ENCODE results near the gene ATG5. TPM values are rescaled to one million over a fixed set of nuclear protein-coding genes. Genes with fewer than 3 reads are reported as not detected.
A peak's percentile ranks its signal among the peaks of the same experiment; 100 is the strongest.

The ATG5 gene
- total and polyA plus RNA-seq, 2 experiments from 2014 or later = 35.4 to 42.8 TPM

DNA sequence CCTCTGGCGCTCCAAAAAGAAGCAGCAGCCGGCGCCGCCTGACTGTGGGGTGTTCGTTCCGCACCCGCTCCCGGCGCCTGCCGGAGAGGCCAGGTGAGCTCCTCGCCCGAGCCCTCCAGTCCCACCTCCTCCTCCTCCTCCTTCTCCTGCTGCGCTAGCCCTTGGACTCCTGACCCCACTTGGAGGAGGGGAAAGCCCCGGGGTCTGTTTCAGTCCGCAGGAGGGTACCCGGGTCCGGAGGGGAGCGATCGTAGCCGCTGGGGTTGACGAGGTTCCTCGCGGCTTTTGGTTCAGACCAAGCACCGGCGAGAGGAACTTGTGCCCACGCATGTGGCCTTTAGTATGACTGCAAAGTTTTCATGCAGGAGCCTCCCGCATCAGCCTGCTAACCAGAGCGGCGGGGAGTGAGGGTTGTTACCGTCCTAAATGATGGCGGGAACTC lies 35.5 kb upstream of the ATG5 start:
- peaks cover 12% of the 10 kb centered on the region for H3K27me3 ChIP-seq
- peak overlapping the region; percentile 89 for H2AFZ ChIP-seq

DNA sequence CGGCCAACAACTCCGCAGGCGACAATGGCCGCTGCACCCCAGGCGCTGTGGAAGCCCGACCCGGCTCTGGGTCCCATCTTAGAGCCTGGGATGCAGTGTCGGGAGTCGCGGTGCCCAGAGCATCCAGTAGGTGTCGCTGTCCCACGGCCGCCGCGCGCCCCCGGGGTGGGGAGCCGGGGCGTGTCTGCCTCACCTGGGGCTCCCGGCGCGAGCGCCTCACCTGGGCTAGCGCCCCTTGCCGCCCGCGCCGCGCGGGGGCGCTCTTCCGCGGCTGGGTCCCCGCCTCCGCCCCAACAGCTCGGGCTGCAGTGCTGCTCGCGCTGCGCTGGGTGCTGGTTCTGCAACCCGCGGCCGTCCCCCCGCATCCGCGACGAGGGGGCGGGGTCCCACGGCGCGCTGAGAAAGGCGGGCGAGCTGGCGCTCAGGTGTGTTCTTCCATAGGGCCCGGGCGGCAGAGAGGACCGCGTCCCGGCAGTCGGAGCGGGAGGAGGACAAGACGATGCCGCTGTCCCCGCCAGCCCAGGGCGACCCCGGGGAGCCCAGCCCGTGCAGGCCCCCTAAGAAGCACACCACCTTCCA lies 34.9 kb upstream of the ATG5 start, which contains the start of gene CRYBG1:
CRYBG1 (plus strand) TSS at position 308 of the 579 bp plus-strand sequence; CDS start at position 500, 192 bp downstream.
- no peak for TF ChIP-seq EZH2phosphoT487 (IDR thresholded peaks at IDR 0.05; ENCODE audit: low read depth, severe bottlenecking, unreplicated experiment)
- TF ChIP-seq CTCF (IDR thresholded peaks at IDR 0.05; ENCODE audit: poor library complexity) = peak; percentile 96
- Histone ChIP-seq H3K4me3 (peak within 1 kb of the TSS; percentile 88), H3K79me2 (no peaks in the 10 kb centered on the region), H3K27ac (peak within 1 kb of the TSS; percentile 71), H3K27me3 (peaks cover 12% of the 10 kb centered on the region), H3K4me2 (peak within 1 kb of the TSS; percentile 97), H3K36me3 (replicated peaks; ENCODE audit: insufficient read depth, low read depth) (no peaks in the 10 kb centered on the region), H4K20me1 (ENCODE audit: insufficient read depth, poor library complexity, severe bottlenecking) (no peaks in the 10 kb centered on the region), H3K9me2 (replicated peaks; ENCODE audit: insufficient read depth) (no peaks in the 10 kb centered on the region), H3K4me1 (ENCODE audit: insufficient read depth) (no peaks in the 10 kb centered on the region), H3K9me3 (ENCODE audit: low read depth) (no peaks in the 10 kb centered on the region), H2AFZ (peak within 1 kb of the TSS; percentile 89)
- peak; percentile 88 for DNase-seq (ENCODE audit: low spot score)
- WGBS (ENCODE audit: low lambda C conversion rate, missing lambda C conversion rate) = under 1% methylated on average over 37 of the region's 66 CpGs

More for the DNA sequence above, 35.5 kb upstream of the ATG5 start:
- DNase-seq (ENCODE audit: low spot score) = peak; percentile 51
- Histone ChIP-seq H3K9me2 (replicated peaks; ENCODE audit: insufficient read depth) (no peaks in the 10 kb centered on the region), H3K27ac (peak overlapping the region; percentile 71), H3K79me2 (no peaks in the 10 kb centered on the region), H3K4me3 (peak overlapping the region; percentile 88), H3K36me3 (replicated peaks; ENCODE audit: insufficient read depth, low read depth) (no peaks in the 10 kb centered on the region), H3K4me1 (ENCODE audit: insufficient read depth) (no peaks in the 10 kb centered on the region), H4K20me1 (ENCODE audit: insufficient read depth, poor library complexity, severe bottlenecking) (no peaks in the 10 kb centered on the region), H3K9me3 (ENCODE audit: low read depth) (no peaks in the 10 kb centered on the region), H3K4me2 (peak overlapping the region; percentile 97)
- no peak for TF ChIP-seq CTCF (IDR thresholded peaks at IDR 0.05; ENCODE audit: poor library complexity)
- TF ChIP-seq EZH2phosphoT487 (IDR thresholded peaks at IDR 0.05; ENCODE audit: low read depth, severe bottlenecking, unreplicated experiment) = no peak
- no peak for TF ChIP-seq EZH2 (IDR thresholded peaks at IDR 0.05; ENCODE audit: borderline replicate concordance)
- WGBS (ENCODE audit: low lambda C conversion rate, missing lambda C conversion rate) = 4% methylated on average over 24 of the region's 31 CpGs

DNA sequence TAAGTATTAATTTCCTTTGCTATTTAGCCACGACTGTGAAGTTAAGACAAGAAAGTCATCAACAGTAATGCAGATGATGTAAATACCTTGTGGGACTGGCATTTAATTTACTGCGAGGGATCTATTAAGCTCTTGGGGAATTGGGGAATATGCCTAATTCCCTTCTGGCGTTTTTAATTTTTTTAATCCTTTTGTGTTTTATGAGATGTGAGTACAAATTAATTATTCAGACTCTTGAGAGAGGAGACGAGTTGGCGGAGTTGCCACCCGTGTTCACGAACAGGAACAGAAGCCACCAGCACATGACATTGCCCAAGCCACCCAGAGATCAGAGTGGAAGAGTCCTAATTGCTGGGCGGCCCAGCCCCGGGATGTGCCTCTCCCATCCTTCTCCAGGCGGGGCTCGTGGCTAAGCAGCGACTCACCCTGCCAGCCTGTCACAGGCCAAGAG lies 34.4 kb upstream of the ATG5 start:
- peak overlapping the region; percentile 29 for H2AFZ ChIP-seq
- H3K4me3 ChIP-seq = peak overlapping the region; percentile 88
- H3K27me3 ChIP-seq = peaks cover 12% of the 10 kb centered on the region
- H3K36me3 ChIP-seq (replicated peaks; ENCODE audit: insufficient read depth, low read depth) = no peaks in the 10 kb centered on the region
- H3K79me2 ChIP-seq = no peaks in the 10 kb centered on the region
- H4K20me1 ChIP-seq (ENCODE audit: insufficient read depth, poor library complexity, severe bottlenecking) = no peaks in the 10 kb centered on the region
- no peak overlapping the region for H3K27ac ChIP-seq
- no peaks in the 10 kb centered on the region for H3K4me1 ChIP-seq (ENCODE audit: insufficient read depth)
- no peak for TF ChIP-seq EZH2 (IDR thresholded peaks at IDR 0.05; ENCODE audit: borderline replicate concordance)
- no peak for TF ChIP-seq EZH2phosphoT487 (IDR thresholded peaks at IDR 0.05; ENCODE audit: low read depth, severe bottlenecking, unreplicated experiment)
- no peak for TF ChIP-seq CTCF (IDR thresholded peaks at IDR 0.05; ENCODE audit: poor library complexity)
- DNase-seq (ENCODE audit: low spot score) = no peak
- H3K9me3 ChIP-seq (ENCODE audit: low read depth) = no peaks in the 10 kb centered on the region
- H3K9me2 ChIP-seq (replicated peaks; ENCODE audit: insufficient read depth) = no peaks in the 10 kb centered on the region
- H3K4me2 ChIP-seq = peak overlapping the region; percentile 97
- 27% methylated on average over 12 of the region's 12 CpGs for whole genome bisulfite sequencing (ENCODE audit: low lambda C conversion rate, missing lambda C conversion rate)
